HTR-8/SVneo (cell line): ENCODE results near the gene MYOZ1.

Experiments
- DNase-seq: peaks from one replicate; pipeline ENCODE4 v3.0.0; 2011; ENCODE audit warnings: low spot score, mixed read lengths; ENCODE audit not compliant: insufficient read length
- FAIRE-seq: peaks from 2 replicates; lab custom pipeline; 2011; peaks lifted over from hg19 to GRCh38; lab: Jason Lieb, UNC

MYOZ1 gene

DNA sequence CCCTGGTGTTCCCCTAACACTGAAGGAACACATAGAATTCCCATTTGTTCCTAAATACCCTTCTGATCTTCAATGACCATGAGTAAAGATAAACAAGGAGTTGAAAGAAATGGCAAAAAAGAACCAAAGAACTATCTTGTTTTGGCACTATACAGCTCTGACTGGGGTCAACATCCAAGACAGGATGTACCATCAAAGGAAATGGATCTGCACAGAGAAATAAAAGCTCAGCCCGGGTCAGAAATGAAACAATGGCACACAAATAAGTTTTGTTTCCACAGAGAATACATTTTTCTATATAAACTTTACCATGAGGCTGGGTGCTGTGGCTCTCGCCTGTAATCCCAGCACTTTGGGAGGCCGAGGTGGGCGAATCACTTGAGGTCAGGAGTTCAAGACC is 32.2 kb downstream of the MYOZ1 start:
- FAIRE-seq = no peak

DNA sequence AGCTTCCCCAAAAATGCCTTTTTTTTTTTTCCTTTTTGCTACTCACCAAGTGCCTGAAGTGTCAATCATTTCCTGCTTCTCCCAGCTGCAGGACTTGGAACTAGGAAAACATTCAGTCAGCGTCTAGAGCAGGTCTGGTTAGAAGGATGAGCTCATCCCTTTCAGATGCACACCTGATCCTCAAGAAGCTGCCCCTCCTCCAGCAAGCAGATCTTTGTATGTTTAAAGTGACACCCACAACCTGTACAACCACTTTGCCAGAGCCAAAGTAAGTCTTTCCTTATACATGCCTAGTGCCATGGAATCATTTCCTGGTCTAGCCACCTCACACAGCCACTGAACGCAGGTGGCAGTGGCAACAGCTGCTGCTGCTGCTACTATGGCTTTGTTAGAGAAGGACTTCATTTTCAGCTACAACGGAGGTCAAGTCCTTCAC is 39.8 kb downstream of the MYOZ1 start:
- no peak for DNase-seq
- no peak for FAIRE-seq

More for the DNA sequence above, 32.2 kb downstream of the MYOZ1 start:
- DNase-seq = no peak

DNA sequence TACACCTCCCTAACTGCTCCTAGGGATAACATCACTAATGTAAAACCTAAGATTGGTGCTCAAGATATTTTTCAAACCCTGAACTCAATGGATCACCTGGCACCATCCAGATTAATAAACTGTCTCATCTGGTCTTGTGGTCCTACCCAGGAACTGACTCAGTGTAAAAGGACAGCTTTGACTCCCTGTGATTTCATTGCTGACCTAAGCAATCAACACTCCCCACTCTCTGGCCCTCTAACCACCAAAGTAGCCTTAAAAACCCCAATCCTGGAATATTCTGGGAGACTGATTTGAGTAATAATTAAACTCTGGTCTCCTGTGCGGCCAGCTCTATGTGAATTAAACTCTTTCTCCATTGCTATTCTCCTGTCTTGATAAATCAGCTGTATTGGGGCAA is 43.9 kb downstream of the MYOZ1 start:
- FAIRE-seq (peak; percentile 9), DNase-seq (no peak)

DNA sequence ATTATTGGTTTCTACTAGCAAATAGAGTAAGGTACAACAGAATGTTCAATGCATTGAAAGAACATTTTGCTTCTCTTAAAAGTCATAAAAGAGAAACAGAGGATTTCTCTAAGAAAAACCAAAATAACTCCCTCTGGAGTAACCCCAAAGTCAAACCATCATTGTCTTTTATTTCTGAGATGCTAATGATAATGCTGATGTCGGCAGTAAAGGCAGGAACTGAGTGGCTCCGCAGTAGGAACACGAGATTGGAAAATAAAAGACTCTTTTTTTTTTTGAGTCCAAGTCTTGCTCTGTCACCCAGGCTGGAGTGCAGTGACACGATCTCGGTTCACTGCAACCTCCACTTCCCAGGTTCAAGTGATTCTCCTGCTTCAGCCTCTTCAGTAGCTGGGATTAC is 47.5 kb downstream of the MYOZ1 start:
- FAIRE-seq (no peak), DNase-seq (no peak)

DNA sequence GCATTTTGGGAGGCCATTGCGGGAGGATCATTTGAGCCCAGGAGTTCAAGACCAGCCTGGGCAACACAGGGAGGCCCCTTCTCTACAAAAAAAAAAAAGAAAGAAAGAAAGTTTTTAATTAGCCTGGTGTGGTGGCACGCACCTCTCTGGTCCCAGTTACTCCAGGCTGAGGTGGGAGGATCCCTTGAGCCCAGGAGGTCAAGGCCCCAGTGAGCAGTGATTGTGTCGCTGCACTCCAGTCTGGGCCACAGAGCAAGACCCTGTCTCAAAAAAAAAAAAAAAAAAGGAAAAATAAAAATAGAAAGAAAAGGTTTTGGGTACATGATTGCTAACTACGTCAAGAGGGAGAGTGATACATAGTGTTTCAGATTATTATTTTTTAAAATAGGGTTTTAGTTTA is 48.2 kb downstream of the MYOZ1 start:
- DNase-seq = no peak
- no peak for FAIRE-seq

DNA sequence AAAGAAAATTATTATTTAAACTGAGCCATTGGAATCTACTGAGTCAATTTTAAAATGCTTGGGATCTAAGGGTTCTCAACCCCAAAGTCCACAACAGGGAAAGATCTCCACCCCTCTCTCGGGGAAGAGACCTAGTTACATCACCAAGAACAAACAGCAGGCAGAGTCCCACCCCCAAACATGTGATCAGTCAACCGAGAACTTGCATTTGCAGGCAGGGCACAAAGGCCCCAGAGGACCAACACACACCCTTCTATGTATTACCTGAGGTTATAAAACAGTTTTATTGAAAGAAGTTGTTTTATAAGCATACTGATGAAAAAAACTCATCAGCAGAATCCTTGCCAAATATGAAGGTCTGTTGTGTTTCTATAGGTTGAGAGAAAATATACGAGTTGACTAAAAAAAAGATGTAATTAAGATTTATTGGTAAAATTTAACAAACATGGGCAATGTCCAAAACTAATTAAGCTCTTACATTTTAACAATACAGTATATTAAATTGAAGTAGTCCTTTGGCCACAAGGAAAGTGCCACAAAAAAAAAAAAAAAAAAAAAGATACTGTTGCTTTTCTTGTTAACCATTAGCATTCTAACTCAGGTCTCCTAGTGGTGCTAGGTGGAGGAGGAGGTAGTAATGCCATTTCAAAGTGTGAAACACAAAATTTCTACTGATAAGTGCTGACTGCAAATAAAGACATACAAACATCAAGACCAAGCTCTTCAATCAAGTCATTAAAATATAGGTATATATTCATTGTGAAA is 49.2 kb downstream of the MYOZ1 start:
- DNase-seq (no peak), FAIRE-seq (no peak)

DNA sequence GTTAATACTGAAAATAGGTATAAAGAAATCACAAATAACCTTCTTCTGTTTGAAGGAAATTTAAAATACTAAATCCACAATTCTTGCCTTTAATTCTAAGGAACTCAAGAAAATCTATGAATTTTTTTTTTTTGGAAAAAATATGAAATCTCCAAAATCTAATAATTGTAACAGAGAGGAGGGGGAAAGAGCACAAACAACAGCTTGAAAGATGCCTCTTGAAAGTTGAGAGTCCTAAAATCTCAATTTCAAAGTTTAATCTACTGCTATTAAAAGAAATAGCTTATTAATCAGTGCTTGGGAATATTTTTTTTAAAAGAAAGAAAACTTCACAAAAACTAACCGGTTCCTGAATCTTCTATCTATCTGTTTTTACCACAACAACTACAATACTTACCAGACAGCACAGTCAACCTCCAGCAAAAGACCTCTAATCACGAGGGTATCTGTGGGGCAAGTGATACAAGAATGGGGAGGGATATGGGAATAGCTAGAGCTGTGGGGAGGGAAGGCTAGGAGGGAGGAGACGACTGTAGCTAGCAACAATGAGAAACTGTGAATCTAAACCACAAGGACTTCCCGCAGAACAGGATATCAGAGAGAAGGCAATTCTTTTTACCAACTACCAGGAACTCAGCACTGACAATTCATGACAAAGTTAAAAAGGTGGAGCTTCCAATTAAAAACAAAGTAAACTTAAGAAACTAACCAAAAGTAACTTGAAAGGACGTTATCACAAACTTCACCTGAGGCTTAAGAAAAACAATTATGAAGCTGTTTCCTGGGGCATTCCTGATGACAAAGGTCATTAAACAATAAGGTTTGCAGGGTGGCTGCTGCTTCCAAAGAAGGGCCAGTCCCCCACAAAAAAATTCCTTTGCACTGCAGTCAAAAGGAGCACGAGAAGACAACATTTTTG is 50.1 kb downstream of the MYOZ1 start, which contains the start of gene USP54:
Gene USP54, minus strand, starts transcription at position 462 of the 919 bp plus-strand sequence. CDS start 15,684 bp downstream, outside the sequence.
- DNase-seq (no peak), FAIRE-seq (no peak)

DNA sequence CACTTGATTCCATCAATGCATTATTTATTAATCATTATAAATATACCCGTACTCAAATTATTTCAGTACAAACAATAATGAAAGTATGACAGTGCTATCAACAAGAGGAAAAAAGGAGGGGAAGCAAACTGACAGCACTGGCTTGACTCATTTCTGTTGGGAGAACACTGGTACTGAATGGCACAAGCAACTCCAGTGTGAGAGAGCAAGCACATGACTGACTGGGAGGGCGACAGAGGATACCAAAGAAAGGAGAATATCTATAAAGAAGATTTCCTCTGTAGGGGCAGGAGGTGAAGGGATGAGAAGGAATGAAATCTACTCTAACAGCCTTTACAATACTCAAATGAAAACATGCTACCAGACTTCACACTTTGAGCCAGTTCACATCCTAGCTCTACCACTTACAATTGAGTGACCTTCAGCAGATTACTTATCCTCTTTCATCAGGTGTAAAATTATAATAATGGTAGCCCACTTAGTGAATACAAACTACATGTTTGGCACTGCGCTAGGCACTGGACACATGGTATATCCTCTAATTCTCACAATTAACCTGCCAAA is 51.6 kb downstream of the MYOZ1 start:
- FAIRE-seq = no peak
- DNase-seq = no peak

DNA sequence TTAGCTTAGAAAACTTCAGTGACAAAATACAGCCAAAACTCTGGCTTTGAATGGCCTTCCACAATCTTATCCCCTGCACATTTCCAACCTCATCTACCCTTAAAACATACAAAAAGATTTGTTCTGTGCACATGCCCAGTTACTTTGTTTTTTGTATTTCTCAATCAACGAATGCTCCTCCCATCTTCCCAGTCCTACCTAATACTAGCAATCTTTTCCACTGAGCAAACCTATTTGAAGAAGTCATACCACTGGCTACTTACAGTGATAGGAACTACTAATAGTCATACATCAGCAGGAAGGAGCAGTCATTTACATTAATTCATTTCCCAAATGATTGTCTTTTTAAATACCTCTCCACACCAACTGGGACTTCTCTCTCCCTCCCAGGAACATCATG is 52.6 kb downstream of the MYOZ1 start:
- DNase-seq = no peak
- FAIRE-seq = no peak

DNA sequence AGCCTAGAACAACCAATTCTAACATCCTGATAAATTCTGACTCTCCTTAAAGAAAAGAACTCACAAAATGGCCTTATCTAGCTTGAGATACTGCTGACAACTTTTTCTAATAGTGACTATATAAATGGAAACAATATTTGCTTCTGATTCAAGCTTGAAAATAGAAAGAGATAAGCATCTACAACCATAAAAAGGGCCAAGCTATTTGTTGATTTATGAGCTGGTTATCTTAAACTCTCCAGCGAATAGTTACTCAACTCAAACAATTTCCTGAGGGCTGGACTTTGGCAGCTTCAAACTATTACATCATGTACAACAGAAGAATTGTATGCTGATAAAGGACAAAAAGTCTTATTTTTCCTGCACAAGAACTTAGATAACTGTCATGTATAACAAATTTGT is 54.7 kb downstream of the MYOZ1 start:
- no peak for DNase-seq
- FAIRE-seq = no peak

DNA sequence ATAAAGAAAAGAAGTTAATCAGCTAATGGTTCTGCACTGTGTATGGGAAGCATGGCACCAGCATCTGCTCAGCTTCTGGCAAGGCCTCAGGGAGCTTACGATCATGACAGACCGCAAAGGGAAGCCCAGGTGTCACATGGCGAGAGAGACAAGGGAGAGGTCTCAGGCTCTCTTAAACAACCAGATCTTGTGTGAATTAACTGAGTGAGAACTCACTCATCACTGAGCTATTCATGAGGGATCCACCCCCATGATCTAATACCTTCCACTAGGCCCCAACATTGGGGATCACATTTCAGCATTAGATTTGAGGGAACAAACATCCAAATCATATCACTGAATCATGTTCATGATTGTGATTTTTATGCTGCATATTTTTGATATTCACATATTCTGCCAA is 55.9 kb downstream of the MYOZ1 start:
- DNase-seq (no peak), FAIRE-seq (no peak)

DNA sequence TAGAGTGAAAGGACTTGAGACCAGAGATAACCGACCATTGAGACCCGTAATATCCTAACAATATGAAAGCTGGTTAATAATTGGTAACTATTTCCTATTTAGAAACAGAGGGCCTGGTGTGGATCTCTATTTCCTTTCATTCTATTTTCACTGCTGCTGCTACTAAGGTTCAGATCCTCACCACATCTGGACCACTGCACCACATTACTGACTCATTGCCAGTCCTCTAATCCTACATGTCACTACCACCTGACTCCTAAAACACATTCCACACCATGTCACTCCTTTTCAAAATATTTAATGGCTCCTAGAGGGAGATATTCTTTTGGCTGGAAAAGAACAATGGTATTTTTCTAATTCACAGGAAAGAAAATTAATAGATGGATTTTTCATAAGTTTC is 56.5 kb downstream of the MYOZ1 start:
- DNase-seq (no peak), FAIRE-seq (no peak)

DNA sequence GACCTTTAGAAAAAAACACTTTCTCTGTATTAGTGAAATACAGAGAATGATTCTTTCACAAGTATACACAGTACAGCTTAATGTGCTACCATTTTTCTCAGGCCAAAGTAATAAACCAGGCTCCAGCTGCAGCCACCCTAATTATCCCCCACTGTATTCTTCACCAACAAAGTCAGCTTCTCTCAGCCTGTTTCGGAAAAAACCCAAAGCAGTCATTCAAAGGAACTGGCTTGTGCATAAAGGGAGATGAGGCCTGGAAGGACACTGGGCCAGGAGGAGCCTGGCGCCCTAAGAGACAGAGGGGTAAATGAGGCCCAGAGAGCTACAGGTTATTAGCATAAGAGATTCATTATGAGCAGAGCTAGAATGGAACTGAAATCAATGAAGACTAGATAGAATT is 59.4 kb downstream of the MYOZ1 start:
- DNase-seq = no peak
- FAIRE-seq = no peak
